SJSA1 (cell line): Measurements from ENCODE around the gene KDM2A. TPM values are rescaled to one million over a fixed set of nuclear protein-coding genes. Genes with fewer than 3 reads are reported as not detected.
"Not testable (repeated sequence)": the region's sequence is repeated elsewhere in the genome, so short reads cannot be mapped to it uniquely, and the experiment has no call there.

ENCODE experiments used
- DNase-seq, 2 experiments: peaks; one replicate each; pipeline ENCODE4 v3.0.0-alpha.2; 2015 to 2020; ENCODE audit warnings: low spot score in 2 of 2, low read depth in 1 of 2
- H3K27ac ChIP-seq: fragments of 250-450 bp; sonication (Bioruptor Pico); 2 replicates; pipeline ENCODE4 v1.5.1; 2020; ENCODE audit warnings: mild to moderate bottlenecking, moderate library complexity
- H3K27me3 ChIP-seq: fragments of 250-450 bp; sonication (Bioruptor Pico); replicated peaks from 2 replicates; pipeline ENCODE4 v1.5.1; 2020; ENCODE audit warnings: mild to moderate bottlenecking, moderate library complexity
- H3K36me3 ChIP-seq: fragments of 250-450 bp; sonication (Bioruptor Pico); 2 replicates; pipeline ENCODE4 v1.5.1; 2020; ENCODE audit warnings: mild to moderate bottlenecking
- H3K4me1 ChIP-seq: fragments of 250-450 bp; sonication (Bioruptor Pico); replicated peaks from 2 replicates; pipeline ENCODE4 v1.6.1; 2021; ENCODE audit warnings: mild to moderate bottlenecking
- H3K4me3 ChIP-seq: fragments of 250-450 bp; sonication (Bioruptor Pico); 2 replicates; pipeline ENCODE4 v1.5.1; 2020; ENCODE audit warnings: mild to moderate bottlenecking
- H3K9me3 ChIP-seq: fragments of 250-450 bp; sonication (Bioruptor Pico); replicated peaks from 2 replicates; pipeline ENCODE4 v1.5.1; 2020; ENCODE audit warnings: mild to moderate bottlenecking
- total RNA-seq: library from RNA; depleted of rRNA; stranded (reverse); fragments of >200 nt; shearing (Covaris generic); gene quantifications from 2 replicates; pipeline ENCODE4 v1.2.3, GENCODE V29; 2014

The KDM2A gene
- total RNA-seq, 1 experiment from 2014 or later: 41.2 TPM

DNA sequence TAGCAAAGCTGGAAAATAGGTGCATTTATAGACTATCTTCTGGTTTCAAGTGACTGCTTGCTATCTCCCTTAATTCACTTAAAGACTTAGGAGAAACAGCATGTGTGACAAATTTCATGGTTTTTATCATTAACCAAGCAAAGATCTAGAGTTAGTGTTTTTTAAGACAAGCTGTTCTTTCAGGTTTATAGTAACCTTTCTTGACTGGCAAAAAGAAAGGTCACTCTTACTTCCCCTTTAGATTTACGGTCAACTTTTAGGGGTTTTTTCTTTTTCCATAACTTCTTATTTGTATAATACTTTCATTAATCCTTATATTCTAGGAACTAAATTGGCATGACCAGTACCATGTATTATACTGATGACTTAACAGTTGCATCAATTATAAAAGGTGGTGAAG is 46.6 kb downstream of the KDM2A start:
- H3K4me1 ChIP-seq: no peaks in the 10 kb centered on the region
- H3K27me3 ChIP-seq: no peaks in the 10 kb centered on the region
- H3K9me3 ChIP-seq: no peaks in the 10 kb centered on the region
- peaks cover 5% of the 10 kb centered on the region; the same call in 1 of the 2 replicates for H3K36me3 ChIP-seq
- H3K27ac ChIP-seq: no peak overlapping the region
- no peak for DNase-seq
- H3K4me3 ChIP-seq: no peak overlapping the region

DNA sequence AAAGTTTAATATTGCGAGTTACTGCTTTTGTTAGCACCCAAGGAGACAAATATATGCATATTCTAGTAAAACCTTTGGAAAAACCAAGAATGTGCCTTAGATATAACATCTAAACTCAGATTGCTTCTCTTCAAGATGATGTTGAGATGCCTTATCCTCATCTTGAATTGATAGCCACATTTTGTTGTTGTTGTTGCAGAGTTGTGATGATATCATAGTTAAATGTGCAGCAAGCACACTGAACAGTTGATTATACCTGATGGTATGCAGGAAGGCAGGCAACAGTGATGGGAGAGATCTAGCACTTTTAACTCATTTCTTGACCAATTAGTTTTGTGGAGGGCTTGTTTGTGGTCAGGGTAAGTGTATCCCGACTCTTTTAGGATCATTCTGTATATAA is 48.0 kb downstream of the KDM2A start:
- Histone ChIP-seq H3K4me1 (no peaks in the 10 kb centered on the region), H3K27me3 (no peaks in the 10 kb centered on the region), H3K4me3 (no peak overlapping the region), H3K27ac (no peak overlapping the region), H3K36me3 (peaks cover 5% of the 10 kb centered on the region; the same call in 1 of the 2 replicates), H3K9me3 (no peaks in the 10 kb centered on the region)
- DNase-seq: no peak

DNA sequence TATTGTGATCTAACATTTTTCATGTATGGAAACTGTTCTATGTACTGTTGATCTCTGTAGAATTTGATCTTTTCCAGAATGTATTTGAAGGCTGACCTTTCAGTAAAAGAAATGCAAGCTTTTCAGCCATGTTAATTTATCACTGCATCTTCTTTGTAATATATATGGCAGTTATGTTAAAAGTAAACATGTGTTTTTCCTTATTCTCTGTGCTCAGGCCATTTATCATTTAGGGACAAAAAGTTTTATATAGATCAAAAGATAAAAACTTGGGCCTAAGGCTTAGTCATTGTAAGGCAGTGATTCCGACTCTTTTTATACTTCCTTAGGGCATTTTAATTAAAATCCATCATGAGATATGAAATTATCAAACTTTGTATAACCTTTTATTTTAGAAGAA is 48.7 kb downstream of the KDM2A start:
- Histone ChIP-seq H3K36me3 (peaks cover 5% of the 10 kb centered on the region; the same call in 1 of the 2 replicates), H3K4me3 (no peak overlapping the region), H3K27me3 (no peaks in the 10 kb centered on the region), H3K4me1 (no peaks in the 10 kb centered on the region), H3K9me3 (no peaks in the 10 kb centered on the region), H3K27ac (no peak overlapping the region)
- no peak for DNase-seq

DNA sequence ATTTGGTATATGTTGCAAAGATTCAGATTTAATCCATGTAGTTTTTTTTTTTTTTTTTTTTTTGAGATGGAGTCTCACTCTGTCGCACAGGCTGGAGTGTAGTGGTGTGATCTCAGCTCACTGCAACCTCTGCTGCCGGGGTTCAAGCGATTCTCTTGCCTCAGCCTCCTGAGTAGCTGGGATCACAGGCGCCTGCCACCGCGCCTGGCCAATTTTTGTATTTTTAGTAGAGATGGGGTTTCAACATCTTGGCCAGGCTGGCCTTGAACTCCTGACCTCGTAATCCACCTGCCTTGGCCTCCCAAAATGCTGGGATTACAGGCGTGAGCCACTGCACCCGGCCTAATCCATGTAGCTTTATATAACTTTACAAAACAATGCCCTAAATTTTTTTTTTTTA is 49.8 kb downstream of the KDM2A start:
- not testable (repeated sequence) for H3K9me3 ChIP-seq, H3K27ac ChIP-seq, H3K27me3 ChIP-seq, H3K4me3 ChIP-seq, H3K4me1 ChIP-seq, H3K36me3 ChIP-seq, DNase-seq

DNA sequence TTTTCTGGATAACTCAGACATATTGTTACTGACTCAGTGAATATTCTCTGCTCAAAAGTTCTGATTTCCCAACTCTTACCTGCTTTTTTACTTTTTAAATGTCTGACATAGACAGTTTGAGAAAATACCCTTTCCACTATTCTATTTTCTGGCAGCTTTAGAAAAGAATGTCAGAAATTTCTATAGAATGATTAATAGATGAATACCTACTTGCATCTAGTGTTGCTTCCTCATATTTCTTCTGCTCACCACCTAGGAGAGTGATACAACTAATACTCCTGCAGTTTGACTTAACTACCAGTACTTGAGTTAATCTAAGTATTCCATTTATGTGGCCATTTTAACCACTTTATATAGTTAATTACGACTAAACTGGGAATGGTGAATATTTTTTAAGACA is 55.2 kb downstream of the KDM2A start:
- peaks cover 19% of the 10 kb centered on the region for H3K4me1 ChIP-seq
- no peaks in the 10 kb centered on the region for H3K36me3 ChIP-seq
- no peaks in the 10 kb centered on the region for H3K27me3 ChIP-seq
- H3K27ac ChIP-seq: no peak overlapping the region
- DNase-seq: no peak
- no peak overlapping the region for H3K4me3 ChIP-seq
- H3K9me3 ChIP-seq: no peaks in the 10 kb centered on the region

DNA sequence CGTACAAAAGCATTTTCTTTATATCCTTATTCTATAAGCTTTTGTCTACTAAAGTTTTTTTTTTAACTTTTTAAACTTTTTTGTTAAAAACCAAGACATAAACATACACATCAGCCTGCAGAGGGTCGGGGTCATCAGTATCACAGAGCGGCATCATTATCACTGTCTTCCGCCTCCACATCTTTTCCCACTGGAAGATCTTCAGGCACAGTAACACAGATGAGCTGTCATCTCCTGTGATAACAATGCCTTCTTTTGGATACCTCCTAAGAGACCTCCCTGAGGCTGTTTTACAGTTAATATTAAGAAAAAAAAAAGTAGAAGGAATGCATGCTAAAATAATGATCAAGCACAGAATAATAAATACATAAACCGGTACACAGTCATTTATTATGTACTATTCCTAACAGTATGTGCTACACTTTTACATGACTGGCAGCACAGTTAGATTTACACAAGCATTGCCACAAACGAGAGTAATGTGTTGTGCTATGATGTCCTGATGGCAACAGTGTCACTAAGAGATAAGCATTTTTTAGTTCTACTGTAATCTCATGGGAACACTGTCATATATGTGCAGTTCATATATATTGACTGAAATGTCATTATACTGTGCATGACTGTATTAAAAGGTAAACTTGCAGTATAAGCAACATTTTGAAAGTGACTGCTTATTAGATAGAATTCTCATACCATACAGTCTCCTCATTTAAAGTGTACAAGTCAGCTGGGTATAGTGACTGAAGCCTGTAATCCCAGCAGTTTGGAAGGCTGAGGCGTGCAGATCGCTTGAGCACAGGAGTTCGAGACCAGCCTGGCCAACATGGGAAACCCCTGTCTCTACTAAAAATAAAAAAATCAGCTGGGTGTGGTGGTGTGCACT is 58.6 kb downstream of the KDM2A start:
- peaks cover 38% of the 10 kb centered on the region for H3K4me1 ChIP-seq
- DNase-seq: peak in 1 of 2 experiments; percentile 43
- no peak overlapping the region for H3K4me3 ChIP-seq
- H3K36me3 ChIP-seq: peaks cover 13% of the 10 kb centered on the region
- no peaks in the 10 kb centered on the region for H3K27me3 ChIP-seq
- H3K9me3 ChIP-seq: no peaks in the 10 kb centered on the region
- H3K27ac ChIP-seq: peak overlapping the region; percentile 87

DNA sequence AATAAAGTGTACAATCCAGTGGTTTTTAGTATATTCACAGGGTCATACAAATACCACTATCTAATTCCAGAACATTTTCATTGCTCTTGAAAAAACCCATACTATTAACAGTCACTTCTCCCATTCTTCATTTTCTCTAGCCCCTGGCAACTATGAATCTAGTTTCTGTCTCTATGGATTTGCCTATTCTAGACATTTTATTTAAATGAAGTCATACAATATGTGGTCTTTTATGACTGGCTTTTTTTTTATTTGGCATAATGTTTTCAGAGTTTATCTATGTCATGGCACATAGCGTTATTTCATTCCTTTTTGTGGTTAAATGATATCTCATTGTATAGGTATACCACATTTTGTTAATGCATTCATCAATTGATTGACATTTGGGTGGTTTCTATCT is 59.4 kb downstream of the KDM2A start:
- peak overlapping the region; percentile 87 for H3K27ac ChIP-seq
- DNase-seq: no peak
- H3K36me3 ChIP-seq: peaks cover 21% of the 10 kb centered on the region
- H3K9me3 ChIP-seq: no peaks in the 10 kb centered on the region
- no peak overlapping the region for H3K4me3 ChIP-seq
- H3K27me3 ChIP-seq: no peaks in the 10 kb centered on the region
- peaks cover 38% of the 10 kb centered on the region for H3K4me1 ChIP-seq

DNA sequence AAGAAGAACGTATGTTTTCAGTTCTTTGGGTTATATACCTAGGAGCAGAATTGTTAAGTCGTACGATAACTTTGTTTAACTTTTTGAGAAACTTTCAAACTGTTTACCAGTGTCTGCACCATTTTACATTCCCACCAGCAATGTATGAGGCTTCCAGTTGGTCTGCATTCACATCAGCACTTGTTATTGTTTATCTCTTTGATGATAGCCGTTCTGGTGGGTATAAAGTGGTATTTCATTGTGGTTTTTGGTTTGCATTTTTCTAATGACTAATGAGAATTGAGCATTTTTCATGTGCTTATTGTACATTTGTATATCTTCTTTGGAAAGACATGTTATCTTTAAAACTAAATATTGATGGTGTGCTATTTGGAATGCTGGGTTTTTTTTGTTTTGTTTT is 59.8 kb downstream of the KDM2A start:
- Histone ChIP-seq H3K36me3 (peaks cover 25% of the 10 kb centered on the region), H3K4me1 (peaks cover 38% of the 10 kb centered on the region), H3K4me3 (no peak overlapping the region), H3K27me3 (no peaks in the 10 kb centered on the region), H3K9me3 (no peaks in the 10 kb centered on the region), H3K27ac (peak overlapping the region; percentile 87)
- peak; percentile 71 to 99 for DNase-seq

DNA sequence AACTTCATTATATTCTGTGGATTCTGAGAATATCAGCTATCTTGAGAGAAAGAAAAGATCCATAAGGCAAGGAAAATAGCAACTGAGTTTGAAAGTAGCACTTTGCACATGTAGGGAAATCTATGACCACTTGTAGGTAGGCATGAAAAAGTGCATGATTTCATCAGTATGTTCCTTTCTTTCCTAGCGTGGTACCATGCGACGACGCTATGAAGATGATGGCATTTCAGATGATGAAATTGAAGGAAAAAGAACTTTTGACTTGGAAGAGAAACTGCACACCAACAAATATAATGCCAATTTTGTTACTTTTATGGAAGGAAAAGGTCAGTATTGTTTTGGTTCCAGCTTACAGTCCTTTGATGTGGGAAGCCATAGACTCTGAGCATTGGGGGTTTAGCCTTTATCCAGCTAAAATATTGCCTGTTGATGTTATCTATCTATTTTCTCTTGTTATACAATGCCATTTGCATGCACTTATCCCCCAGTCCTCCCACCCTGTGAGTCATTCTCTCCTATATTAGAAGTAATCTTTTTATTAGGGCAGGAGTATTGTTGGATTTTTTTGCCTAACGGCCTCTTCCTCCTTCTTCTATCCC is 60.9 kb downstream of the KDM2A start:
- peak in 1 of 2 experiments; percentile 78 for DNase-seq
- Histone ChIP-seq H3K9me3 (no peaks in the 10 kb centered on the region), H3K27me3 (no peaks in the 10 kb centered on the region), H3K36me3 (peaks cover 34% of the 10 kb centered on the region), H3K27ac (peak overlapping the region; percentile 87), H3K4me1 (peaks cover 38% of the 10 kb centered on the region), H3K4me3 (no peak overlapping the region)

DNA sequence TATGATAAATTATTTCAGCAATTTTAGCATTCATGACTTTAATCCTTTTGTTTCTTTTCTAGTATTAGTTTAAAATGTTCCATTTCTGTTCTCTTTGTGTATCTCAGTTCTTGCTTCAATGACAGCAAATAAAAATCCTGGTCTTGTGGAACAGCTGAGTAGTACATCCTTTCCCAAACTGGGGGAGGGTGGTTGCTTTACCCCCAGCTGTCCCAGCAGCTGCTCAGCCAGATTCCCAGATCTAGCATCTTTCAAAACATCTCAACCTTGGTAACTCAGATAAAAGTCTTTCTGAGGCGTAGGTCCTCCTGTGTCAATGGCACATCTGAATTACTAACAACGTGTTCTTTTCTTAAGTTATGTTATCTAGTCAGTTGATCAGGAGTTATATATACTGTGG is 75.0 kb downstream of the KDM2A start:
- Histone ChIP-seq H3K9me3 (no peaks in the 10 kb centered on the region), H3K4me1 (peaks cover 25% of the 10 kb centered on the region), H3K27me3 (no peaks in the 10 kb centered on the region), H3K4me3 (no peak overlapping the region), H3K27ac (no peak overlapping the region), H3K36me3 (peaks cover 46% of the 10 kb centered on the region)
- DNase-seq: no peak

DNA sequence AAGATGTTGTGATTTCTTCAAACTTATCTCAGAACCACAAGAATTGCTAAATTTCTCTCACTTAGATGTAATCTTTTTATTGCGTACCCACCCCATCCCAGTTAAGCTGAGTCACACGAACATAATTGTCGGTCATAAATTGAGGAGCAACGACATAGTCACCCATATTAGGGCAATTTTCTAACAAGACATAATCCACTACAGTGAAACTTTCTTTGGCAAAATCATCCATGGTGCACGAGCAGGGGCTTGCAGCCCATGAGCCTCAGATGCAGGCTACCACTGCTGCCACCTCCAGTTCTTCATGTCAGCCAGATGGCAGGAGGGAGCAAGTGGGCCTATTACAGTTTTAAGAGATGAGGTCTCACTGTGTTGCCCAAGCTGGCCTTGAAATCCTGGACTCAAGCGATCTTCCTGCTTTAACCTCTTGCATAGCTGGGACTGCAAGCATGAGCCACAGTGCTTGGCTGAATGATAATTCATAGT is 77.0 kb downstream of the KDM2A start:
- Histone ChIP-seq H3K27me3 (no peaks in the 10 kb centered on the region), H3K9me3 (no peaks in the 10 kb centered on the region), H3K27ac (no peak overlapping the region), H3K36me3 (peaks cover 51% of the 10 kb centered on the region), H3K4me3 (no peak overlapping the region), H3K4me1 (peaks cover 13% of the 10 kb centered on the region)
- DNase-seq: no peak

DNA sequence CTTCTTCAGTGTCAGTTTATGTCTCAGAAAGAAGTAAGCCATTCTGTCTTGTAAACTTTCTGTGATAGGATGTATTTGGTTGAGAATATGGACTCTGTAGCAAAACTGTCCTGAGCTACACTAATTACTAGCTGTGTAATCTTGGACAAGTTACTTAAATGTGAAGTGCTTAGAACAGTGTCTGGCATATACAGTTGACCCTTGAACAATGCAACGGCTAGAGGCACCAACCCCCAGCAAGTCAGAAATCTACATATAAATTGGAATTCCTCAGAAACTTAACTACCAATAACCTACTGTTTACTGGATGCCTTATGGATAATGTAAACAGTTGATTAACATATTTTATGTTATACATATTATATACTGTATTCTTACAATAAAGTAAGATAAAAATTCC is 78.5 kb downstream of the KDM2A start:
- Histone ChIP-seq H3K27ac (no peak overlapping the region), H3K4me3 (no peak overlapping the region), H3K9me3 (no peaks in the 10 kb centered on the region), H3K27me3 (no peaks in the 10 kb centered on the region), H3K36me3 (peaks cover 47% of the 10 kb centered on the region), H3K4me1 (peaks cover 22% of the 10 kb centered on the region)
- no peak for DNase-seq

DNA sequence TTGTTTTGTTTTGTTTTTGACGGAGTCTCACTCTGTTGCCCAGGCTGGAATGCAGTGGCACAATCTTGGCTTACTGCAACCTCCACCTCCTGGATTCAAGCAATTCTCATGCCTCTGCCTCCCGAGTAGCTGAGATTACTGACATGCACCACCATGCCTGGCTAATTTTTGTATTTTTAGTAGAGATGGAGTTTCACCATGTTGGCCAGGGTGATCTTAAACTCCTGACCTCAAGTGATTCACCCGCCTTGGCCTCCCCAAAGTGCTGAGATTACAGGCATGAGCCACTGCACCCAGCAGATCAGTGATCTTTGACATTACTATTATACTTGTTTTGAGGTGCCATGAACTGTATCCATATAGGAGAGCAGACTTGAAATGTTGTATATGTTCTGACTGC is 79.7 kb downstream of the KDM2A start:
- H3K4me3 ChIP-seq, H3K27me3 ChIP-seq, DNase-seq, H3K27ac ChIP-seq, H3K9me3 ChIP-seq: not testable (repeated sequence)
- H3K36me3 ChIP-seq: peaks cover 42% of the 10 kb centered on the region
- peaks cover 28% of the 10 kb centered on the region for H3K4me1 ChIP-seq

DNA sequence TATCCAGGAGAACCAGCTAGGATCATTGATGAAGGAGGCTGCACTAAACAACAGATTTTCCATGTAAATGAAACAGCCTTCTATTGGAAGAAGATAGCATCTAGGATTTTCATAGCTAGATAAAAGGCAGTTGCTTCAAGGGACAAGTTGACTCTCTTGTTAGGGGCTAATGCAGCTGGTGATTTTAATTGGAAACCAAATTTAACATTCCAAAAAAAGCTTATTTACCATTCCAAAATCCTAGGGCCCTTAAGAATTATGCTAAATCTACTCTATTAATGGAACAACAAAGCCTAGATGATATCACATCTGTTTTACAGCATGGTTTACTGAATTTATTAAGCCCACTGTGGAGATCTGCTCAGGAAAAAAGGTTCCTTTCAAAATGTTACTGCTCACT is 80.7 kb downstream of the KDM2A start:
- no peaks in the 10 kb centered on the region for H3K27me3 ChIP-seq
- H3K4me3 ChIP-seq: no peak overlapping the region
- no peak for DNase-seq
- peaks cover 28% of the 10 kb centered on the region for H3K4me1 ChIP-seq
- peaks cover 34% of the 10 kb centered on the region for H3K36me3 ChIP-seq
- no peaks in the 10 kb centered on the region for H3K9me3 ChIP-seq
- H3K27ac ChIP-seq: no peak overlapping the region
